HG03520 (cell line): Measurements from ENCODE around the gene TEAD1.
A peak's percentile ranks its signal among the peaks of the same experiment; 100 is the strongest.

ENCODE experiments used
- ATAC-seq: cut with Tn5 transposase; IDR thresholded peaks from one replicate; pipeline ENCODE4 v1.9.1; 2021; ENCODE audit warnings: mild to moderate bottlenecking, moderate library complexity; ENCODE audit not compliant: unreplicated experiment

The TEAD1 gene

GRCh38 chr11:12706545-12707499, 32.6 kb downstream of the TEAD1 start:
- ATAC-seq: no peak

- no peak for ATAC-seq
These were observed 33.3 kb downstream of the TEAD1 start for GRCh38 chr11:12707500-12707880.

- ATAC-seq: no peak
These were observed 37.3 kb downstream of the TEAD1 start for GRCh38 chr11:12711496-12711895.

DNA sequence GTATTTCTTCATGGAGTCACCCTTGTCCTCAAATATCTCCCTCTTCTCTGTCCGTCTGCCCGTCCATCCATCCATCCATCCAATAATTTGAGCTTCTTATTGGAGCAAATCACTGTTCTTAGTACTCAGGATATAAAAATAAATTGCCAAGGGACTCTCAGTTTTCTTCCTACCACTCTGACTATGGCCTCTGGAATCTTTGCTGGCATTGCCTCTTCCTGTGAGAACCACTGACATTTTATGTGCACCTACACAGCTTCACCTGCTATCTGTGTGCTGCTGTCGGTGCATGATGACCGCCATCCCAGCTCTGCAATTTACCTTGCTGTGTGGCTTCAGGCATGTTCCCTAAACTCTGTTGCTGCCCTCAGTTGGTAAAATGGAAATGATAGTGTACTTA, 37.9 kb downstream of the TEAD1 start:
- ATAC-seq: no peak

DNA sequence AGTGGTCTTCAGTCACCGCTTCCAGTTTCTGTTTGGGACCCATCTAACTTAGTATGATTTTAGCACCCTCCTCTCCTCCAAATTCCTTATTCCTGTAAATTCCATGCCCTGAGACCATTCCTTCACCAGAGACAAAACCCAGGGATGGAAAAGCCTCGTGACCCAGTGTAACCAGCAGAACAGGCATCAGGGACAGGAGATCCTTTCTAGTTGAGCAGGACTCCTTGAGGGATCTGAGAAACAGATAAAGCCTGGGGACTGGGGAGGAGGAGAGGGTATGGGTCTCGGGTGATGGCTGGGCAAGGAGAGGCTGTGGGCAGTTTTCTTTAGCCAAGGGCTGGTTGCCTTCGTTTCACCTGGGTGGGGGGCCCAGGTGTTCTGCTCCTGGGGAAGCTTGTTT, 40.9 kb downstream of the TEAD1 start:
- ATAC-seq: no peak

DNA sequence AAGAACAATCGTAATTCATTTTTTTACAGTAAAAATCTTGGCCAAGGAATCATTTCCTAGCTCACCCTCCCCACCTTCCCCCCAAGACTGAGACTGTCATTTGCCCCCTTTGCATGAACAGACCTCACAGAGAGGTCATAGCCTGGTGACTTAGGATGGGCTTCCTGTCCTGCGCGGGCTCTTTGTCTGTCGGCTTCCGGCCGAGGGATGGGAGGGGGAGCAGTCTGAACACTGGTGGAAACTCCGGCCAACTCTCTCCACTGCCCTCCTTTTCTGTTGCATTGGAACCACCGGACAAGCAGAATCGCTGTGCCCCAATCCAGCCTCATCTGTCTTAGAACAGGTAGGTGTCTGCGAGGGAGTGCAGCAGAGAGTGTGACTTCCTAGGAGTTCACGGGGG, 41.7 kb downstream of the TEAD1 start:
- ATAC-seq: no peak

- ATAC-seq: no peak
These were observed 42.6 kb downstream of the TEAD1 start for GRCh38 chr11:12716816-12717215.

DNA sequence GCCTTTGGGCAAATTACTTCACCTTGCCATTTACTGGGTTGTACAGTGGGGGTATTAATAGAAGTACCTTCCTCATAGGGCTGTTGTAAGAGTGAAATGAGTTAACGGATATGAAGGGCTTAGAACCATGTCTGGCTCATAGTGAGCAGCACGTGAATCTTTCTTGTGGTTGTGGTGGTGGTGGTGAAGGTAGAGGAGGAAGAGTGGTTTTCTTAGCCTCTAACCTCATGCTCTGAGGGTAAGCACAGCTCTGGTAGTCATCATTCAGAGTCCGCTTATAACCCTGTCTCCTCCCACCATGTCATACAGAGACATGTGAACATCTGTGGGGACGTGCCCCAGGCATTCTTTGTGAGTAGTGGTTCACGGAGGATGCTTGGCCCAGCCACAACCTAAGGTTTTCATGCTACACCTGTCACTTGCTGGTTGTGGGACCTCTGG, 43.6 kb downstream of the TEAD1 start:
- peak; percentile 99 for ATAC-seq

DNA sequence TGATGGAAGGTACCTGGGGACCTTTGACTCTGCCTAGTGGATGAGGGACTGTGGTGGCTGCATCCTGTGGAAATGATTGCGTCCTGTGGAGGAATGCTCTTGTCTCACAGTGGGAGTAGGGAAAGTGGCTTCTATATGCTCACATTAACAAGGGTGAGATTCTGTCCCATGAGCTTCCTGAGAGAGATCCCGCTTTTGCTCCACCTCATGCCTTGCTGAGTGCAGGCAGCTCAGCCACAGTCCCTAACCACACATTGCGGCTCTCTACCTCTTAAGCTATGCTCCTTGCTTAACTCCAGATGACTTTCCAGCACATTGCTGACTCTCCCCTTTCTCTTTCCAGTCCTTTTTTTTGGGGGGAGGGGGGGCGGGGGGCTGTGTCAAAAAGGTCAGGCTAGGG, 45.0 kb downstream of the TEAD1 start:
- no peak for ATAC-seq

- ATAC-seq: no peak
These were observed 47.8 kb downstream of the TEAD1 start for GRCh38 chr11:12721816-12722604.

- ATAC-seq: no peak
These were observed 49.4 kb downstream of the TEAD1 start for GRCh38 chr11:12723421-12724300.

- ATAC-seq: no peak
These were observed 50.3 kb downstream of the TEAD1 start for GRCh38 chr11:12724301-12725054.

GRCh38 chr11:12725055-12725862, 51.0 kb downstream of the TEAD1 start:
- ATAC-seq: no peak

DNA sequence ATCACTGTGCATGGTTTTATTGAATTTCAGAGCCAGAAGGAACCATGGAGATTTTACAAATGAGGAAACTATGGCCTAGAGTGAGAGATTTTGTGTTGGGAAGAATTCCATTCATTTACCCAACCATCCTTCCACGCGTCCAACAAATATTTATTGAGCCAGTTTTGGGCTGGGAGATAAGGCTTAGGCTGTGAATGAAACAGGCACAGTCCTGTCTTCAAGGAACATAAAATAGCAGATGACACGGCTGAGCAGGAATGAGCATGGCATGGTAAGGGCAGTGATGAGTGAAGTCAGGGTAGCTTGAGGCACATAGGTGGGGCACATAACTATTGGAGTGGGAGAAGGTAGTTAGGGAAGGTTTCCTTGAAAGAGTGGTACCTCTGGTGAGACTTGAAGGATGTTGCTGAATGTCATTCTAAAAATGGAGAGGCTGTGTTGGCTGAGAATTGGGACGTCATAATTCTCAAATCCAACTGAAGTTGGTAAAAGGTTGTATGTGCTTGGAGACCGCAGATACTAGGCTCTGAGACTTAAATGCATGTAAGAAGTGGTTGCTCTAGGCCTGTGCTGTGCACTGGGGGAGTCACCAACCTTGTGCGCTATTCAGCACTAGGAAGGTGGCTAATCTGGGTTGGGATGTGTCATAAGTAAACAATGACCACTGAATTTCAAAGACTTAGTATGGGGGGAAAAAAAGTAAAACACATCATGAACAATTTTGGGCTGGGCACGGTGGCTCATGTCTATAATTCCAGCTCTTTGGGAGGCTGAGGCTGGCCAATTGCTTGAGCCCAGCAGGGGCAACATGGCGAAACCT, 51.9 kb downstream of the TEAD1 start:
- ATAC-seq: no peak

DNA sequence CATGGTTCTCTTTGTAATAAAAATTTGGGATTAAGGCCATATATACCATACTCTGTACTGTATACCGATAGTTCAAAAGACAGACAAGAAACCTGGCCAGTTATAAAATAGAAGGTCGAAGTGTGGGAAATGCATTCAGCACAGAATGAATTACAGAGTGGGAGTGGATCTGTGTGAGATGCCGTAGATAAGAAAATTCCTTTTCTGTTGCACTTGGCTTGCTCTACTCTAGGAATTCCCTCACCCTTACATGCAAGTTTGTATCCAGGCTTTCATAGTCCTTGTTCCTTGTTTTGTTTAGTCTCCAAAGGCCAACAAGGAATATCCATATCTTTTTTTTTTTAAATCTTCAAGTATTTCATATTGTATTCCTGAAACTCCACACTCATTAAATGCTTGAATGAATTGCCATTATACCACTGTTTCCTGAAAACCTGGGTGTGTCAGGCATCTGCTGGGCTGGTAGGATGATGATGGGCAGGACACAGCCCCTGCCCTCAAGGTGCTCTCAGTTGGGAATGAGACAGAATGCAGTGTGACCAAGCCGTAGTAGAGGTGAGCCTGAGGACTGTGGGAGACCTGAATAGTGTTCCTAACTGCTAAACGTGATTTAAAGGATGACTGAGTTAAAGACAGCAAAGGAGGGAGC, 53.5 kb downstream of the TEAD1 start:
- no peak for ATAC-seq

- no peak for ATAC-seq
These were observed 54.2 kb downstream of the TEAD1 start for GRCh38 chr11:12728417-12728816.

DNA sequence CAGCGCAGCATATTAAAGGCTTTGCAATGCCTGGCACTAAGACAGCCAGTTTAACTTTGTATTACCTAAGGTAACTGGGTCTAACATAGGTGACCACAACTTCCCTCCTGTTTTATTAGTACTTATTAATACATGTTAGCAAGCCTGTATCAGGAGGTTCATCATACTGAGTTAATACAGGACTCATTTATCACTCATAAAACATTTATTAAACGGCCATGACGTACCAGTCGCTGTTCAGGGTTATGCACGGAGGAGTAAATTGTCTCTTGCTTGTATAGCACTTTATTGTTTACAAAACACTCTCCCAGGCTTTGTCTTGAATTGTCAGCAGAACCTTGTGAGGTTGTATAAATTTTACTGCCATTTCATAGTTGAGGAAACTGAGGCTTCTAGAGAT, 55.7 kb downstream of the TEAD1 start:
- ATAC-seq: no peak

- no peak for ATAC-seq
These were observed 57.7 kb downstream of the TEAD1 start for GRCh38 chr11:12731841-12732336.
